GM23338 (cell line): ENCODE results near the gene HOXB3.

Experiments
- CREB1 ChIP-seq: fragments of 250-450 bp; sonication (Bioruptor Pico); IDR thresholded peaks from 2 replicates; pipeline ENCODE4 v1.5.0; 2020; ENCODE audit warnings: low read depth, mild to moderate bottlenecking, moderate library complexity
- EZH2 ChIP-seq: fragments of 200-600 bp; sonication (generic); IDR thresholded peaks from one replicate; pipeline ENCODE4 v1.8.0; 2017; ENCODE audit warnings: antibody characterized with exemption, mild to moderate bottlenecking, low read depth; ENCODE audit not compliant: unreplicated experiment
- EZH2phosphoT487 ChIP-seq: fragments of 200-600 bp; sonication (generic); IDR thresholded peaks from one replicate; pipeline ENCODE4 v1.8.1; 2018; ENCODE audit warnings: antibody characterized with exemption; ENCODE audit not compliant: unreplicated experiment
- POLR2AphosphoS5 ChIP-seq: IDR thresholded peaks from 2 replicates; pipeline ENCODE4 v1.6.1; 2016; ENCODE audit warnings: antibody characterized with exemption, low read depth
- ZNF114 ChIP-seq: fragments of 250-450 bp; sonication (Bioruptor Pico); IDR thresholded peaks from 2 replicates; pipeline ENCODE4 v1.5.0; 2020; ENCODE audit warnings: mild to moderate bottlenecking, moderate library complexity
- TF ChIP-seq, protein P1 (sequence below): IDR thresholded peaks from one replicate; pipeline ENCODE4 v1.6.1; 2018; ENCODE audit warnings: antibody characterized with exemption; ENCODE audit not compliant: unreplicated experiment
- TF ChIP-seq, protein P2 (sequence below), 2 experiments: fragments of 200-600 bp in 1 of 2; sonication (generic) in 1 of 2; conservative IDR thresholded peaks; 2 replicates each; pipeline versions ENCODE4 v1.5.1 to v1.6.1; 2016 to 2017; ENCODE audit warnings: antibody characterized with exemption in 2 of 2, low read depth in 2 of 2, mild to moderate bottlenecking in 2 of 2, moderate library complexity in 1 of 2
- TF ChIP-seq, protein P3 (sequence below): fragments of 250-450 bp; sonication (Bioruptor Pico); IDR thresholded peaks from 2 replicates; pipeline ENCODE4 v1.5.0; 2020; ENCODE audit warnings: mild to moderate bottlenecking, moderate library complexity

DNA sequence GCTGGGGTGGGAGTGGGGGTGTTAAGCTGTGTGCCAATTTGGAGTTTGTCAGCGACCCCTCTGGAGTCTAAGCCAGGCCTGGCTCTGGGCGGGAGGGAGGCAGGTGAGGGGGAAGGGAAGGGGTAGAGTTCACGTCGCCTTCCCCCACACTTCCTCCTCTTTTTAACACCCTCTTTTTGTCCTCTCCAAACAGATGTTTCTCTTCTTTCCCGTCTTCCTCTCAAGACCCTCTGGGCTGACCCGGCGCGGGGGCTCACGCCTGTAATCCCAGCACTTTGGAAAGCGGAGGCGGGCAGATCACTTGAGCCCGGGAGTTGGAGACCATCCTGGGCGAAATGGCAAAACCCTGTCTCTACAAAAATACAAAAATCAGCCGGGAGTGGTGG is 62.5 kb downstream of the HOXB3 start:
- TF ChIP-seq, protein P1, sequence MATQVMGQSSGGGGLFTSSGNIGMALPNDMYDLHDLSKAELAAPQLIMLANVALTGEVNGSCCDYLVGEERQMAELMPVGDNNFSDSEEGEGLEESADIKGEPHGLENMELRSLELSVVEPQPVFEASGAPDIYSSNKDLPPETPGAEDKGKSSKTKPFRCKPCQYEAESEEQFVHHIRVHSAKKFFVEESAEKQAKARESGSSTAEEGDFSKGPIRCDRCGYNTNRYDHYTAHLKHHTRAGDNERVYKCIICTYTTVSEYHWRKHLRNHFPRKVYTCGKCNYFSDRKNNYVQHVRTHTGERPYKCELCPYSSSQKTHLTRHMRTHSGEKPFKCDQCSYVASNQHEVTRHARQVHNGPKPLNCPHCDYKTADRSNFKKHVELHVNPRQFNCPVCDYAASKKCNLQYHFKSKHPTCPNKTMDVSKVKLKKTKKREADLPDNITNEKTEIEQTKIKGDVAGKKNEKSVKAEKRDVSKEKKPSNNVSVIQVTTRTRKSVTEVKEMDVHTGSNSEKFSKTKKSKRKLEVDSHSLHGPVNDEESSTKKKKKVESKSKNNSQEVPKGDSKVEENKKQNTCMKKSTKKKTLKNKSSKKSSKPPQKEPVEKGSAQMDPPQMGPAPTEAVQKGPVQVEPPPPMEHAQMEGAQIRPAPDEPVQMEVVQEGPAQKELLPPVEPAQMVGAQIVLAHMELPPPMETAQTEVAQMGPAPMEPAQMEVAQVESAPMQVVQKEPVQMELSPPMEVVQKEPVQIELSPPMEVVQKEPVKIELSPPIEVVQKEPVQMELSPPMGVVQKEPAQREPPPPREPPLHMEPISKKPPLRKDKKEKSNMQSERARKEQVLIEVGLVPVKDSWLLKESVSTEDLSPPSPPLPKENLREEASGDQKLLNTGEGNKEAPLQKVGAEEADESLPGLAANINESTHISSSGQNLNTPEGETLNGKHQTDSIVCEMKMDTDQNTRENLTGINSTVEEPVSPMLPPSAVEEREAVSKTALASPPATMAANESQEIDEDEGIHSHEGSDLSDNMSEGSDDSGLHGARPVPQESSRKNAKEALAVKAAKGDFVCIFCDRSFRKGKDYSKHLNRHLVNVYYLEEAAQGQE, result no peak
- no peak for TF ChIP-seq POLR2AphosphoS5
- TF ChIP-seq EZH2, result peak; percentile 66
- TF ChIP-seq, protein P2, sequence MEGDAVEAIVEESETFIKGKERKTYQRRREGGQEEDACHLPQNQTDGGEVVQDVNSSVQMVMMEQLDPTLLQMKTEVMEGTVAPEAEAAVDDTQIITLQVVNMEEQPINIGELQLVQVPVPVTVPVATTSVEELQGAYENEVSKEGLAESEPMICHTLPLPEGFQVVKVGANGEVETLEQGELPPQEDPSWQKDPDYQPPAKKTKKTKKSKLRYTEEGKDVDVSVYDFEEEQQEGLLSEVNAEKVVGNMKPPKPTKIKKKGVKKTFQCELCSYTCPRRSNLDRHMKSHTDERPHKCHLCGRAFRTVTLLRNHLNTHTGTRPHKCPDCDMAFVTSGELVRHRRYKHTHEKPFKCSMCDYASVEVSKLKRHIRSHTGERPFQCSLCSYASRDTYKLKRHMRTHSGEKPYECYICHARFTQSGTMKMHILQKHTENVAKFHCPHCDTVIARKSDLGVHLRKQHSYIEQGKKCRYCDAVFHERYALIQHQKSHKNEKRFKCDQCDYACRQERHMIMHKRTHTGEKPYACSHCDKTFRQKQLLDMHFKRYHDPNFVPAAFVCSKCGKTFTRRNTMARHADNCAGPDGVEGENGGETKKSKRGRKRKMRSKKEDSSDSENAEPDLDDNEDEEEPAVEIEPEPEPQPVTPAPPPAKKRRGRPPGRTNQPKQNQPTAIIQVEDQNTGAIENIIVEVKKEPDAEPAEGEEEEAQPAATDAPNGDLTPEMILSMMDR (conservative IDR thresholded peaks at IDR 0.05; ENCODE audit: low read depth in 2 of 2), result no peak
- TF ChIP-seq EZH2phosphoT487, result no peak
- TF ChIP-seq CREB1 (CRISPR knock-in tag), result no peak
- TF ChIP-seq ZNF114, result no peak
- TF ChIP-seq, protein P3, sequence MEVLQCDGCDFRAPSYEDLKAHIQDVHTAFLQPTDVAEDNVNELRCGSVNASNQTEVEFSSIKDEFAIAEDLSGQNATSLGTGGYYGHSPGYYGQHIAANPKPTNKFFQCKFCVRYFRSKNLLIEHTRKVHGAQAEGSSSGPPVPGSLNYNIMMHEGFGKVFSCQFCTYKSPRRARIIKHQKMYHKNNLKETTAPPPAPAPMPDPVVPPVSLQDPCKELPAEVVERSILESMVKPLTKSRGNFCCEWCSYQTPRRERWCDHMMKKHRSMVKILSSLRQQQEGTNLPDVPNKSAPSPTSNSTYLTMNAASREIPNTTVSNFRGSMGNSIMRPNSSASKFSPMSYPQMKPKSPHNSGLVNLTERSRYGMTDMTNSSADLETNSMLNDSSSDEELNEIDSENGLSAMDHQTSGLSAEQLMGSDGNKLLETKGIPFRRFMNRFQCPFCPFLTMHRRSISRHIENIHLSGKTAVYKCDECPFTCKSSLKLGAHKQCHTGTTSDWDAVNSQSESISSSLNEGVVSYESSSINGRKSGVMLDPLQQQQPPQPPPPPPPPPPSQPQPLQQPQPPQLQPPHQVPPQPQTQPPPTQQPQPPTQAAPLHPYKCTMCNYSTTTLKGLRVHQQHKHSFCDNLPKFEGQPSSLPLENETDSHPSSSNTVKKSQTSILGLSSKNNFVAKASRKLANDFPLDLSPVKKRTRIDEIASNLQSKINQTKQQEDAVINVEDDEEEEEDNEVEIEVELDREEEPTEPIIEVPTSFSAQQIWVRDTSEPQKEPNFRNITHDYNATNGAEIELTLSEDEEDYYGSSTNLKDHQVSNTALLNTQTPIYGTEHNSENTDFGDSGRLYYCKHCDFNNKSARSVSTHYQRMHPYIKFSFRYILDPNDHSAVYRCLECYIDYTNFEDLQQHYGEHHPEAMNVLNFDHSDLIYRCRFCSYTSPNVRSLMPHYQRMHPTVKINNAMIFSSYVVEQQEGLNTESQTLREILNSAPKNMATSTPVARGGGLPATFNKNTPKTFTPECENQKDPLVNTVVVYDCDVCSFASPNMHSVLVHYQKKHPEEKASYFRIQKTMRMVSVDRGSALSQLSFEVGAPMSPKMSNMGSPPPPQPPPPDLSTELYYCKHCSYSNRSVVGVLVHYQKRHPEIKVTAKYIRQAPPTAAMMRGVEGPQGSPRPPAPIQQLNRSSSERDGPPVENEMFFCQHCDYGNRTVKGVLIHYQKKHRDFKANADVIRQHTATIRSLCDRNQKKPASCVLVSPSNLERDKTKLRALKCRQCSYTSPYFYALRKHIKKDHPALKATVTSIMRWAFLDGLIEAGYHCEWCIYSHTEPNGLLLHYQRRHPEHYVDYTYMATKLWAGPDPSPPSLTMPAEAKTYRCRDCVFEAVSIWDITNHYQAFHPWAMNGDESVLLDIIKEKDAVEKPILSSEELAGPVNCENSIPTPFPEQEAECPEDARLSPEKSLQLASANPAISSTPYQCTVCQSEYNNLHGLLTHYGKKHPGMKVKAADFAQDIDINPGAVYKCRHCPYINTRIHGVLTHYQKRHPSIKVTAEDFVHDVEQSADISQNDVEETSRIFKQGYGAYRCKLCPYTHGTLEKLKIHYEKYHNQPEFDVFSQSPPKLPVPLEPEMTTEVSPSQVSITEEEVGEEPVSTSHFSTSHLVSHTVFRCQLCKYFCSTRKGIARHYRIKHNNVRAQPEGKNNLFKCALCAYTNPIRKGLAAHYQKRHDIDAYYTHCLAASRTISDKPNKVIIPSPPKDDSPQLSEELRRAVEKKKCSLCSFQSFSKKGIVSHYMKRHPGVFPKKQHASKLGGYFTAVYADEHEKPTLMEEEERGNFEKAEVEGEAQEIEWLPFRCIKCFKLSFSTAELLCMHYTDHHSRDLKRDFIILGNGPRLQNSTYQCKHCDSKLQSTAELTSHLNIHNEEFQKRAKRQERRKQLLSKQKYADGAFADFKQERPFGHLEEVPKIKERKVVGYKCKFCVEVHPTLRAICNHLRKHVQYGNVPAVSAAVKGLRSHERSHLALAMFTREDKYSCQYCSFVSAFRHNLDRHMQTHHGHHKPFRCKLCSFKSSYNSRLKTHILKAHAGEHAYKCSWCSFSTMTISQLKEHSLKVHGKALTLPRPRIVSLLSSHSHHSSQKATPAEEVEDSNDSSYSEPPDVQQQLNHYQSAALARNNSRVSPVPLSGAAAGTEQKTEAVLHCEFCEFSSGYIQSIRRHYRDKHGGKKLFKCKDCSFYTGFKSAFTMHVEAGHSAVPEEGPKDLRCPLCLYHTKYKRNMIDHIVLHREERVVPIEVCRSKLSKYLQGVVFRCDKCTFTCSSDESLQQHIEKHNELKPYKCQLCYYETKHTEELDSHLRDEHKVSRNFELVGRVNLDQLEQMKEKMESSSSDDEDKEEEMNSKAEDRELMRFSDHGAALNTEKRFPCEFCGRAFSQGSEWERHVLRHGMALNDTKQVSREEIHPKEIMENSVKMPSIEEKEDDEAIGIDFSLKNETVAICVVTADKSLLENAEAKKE, result no peak
